K562 (cell line): ENCODE results near the gene TMEM132C. TPM values are rescaled to one million over a fixed set of nuclear protein-coding genes. Genes with fewer than 3 reads are reported as not detected.
A peak's percentile ranks its signal among the peaks of the same experiment; 100 is the strongest.
"Not testable (repeated sequence)": the region's sequence is repeated elsewhere in the genome, so short reads cannot be mapped to it uniquely, and the experiment has no call there.

Source experiments
- ATAC-seq: fragments of 200-7000 bp; cut with Tn5 transposase; 3 replicates; pipeline ENCODE4 v1.9.1; 2020; ENCODE audit warnings: moderate library complexity
- BruUV-seq: library from RNA; stranded (reverse); fragments of 400-500 nt; replicated peaks from 2 replicates; lab custom pipeline; 2021; lab: Mats Ljungman, UMichigan
- CTCF ChIA-PET: fragments of 300-600 bp; formaldehyde crosslinking; extraction: SDS; loops from one replicate; lab custom pipeline; 2021; ENCODE audit warnings: low intra/inter-chr PET ratio; lab: Yijun Ruan, JAX
- POLR2A ChIA-PET: fragments of 300-600, 350-650 bp; sonication (Branson Sonifier 250); formaldehyde crosslinking; extraction: SDS; loops from one replicate; lab custom pipeline; 2021; ENCODE audit warnings: antibody characterized with exemption, inconsistent platforms; lab: Yijun Ruan, JAX
- DNase-seq, 4 experiments: peaks; one replicate each; pipeline versions ENCODE4 v3.0.0 to v3.0.0-alpha.2; 2011 to 2018; ENCODE audit warnings: low spot score in 3 of 4, mixed read lengths in 3 of 4; ENCODE audit errors: extremely low read depth in 1 of 4
- FAIRE-seq: peaks from 2 replicates; lab custom pipeline; 2011; peaks lifted over from hg19 to GRCh38; lab: Jason Lieb, UNC
- H2AFZ ChIP-seq: 2 replicates; pipeline ENCODE4 v1.6.0; 2011; ENCODE audit warnings: low read depth, low read length, control low read depth, inconsistent platforms
- H3K27ac ChIP-seq: fragments of 200-600 bp; 3 replicates; pipeline ENCODE4 v1.8.0; 2011; ENCODE audit warnings: low read depth, mild to moderate bottlenecking, control low read depth, inconsistent platforms, low read length, moderate library complexity, mixed read lengths; ENCODE audit errors: extremely low read depth
- H3K27me3 ChIP-seq, 2 experiments: fragments of 300-600 bp in 1 of 2; 2 replicates in 1 of 2; 3 replicates in 1 of 2; pipeline versions ENCODE4 v1.6.0 to v1.8.0; 2011; ENCODE audit warnings: inconsistent platforms in 2 of 2, low read length in 2 of 2, mild to moderate bottlenecking in 1 of 2, mixed read lengths in 1 of 2, moderate library complexity in 1 of 2; ENCODE audit not compliant: control insufficient read depth in 2 of 2, insufficient read depth in 2 of 2
- H3K36me3 ChIP-seq: fragments of 300-600 bp; 3 replicates; pipeline ENCODE4 v1.8.0; 2011; ENCODE audit warnings: mild to moderate bottlenecking, low read length, inconsistent platforms; ENCODE audit not compliant: control insufficient read depth, insufficient read depth
- H3K4me1 ChIP-seq, 2 experiments: fragments of 200-600 bp in 1 of 2; replicated peaks in 1 of 2; 2 replicates in 1 of 2; 3 replicates in 1 of 2; pipeline versions ENCODE4 v1.5.1 to v1.8.0; 2011; ENCODE audit warnings: inconsistent platforms in 2 of 2, low read length in 2 of 2, mild to moderate bottlenecking in 1 of 2, mixed read lengths in 1 of 2, moderate library complexity in 1 of 2; ENCODE audit not compliant: control insufficient read depth in 2 of 2, insufficient read depth in 2 of 2
- H3K4me2 ChIP-seq: 2 replicates; pipeline ENCODE4 v1.6.1; 2011; ENCODE audit warnings: low read length, control low read depth, inconsistent platforms, mixed read lengths; ENCODE audit not compliant: insufficient read depth
- H3K4me3 ChIP-seq: fragments of 200-600 bp; sonication (generic), shearing (Covaris generic); 2 replicates; pipeline ENCODE4 v1.5.1; 2016; ENCODE audit warnings: control low read depth, inconsistent platforms
- H3K79me2 ChIP-seq: fragments of 200-600 bp; 3 replicates; pipeline ENCODE4 v1.8.0; 2011; ENCODE audit warnings: low read length, inconsistent platforms; ENCODE audit not compliant: control insufficient read depth, insufficient read depth
- H3K9ac ChIP-seq, 2 experiments: 2 replicates each; pipeline versions ENCODE4 v1.6.0 to v1.6.1; 2011; ENCODE audit warnings: low read depth in 2 of 2, low read length in 2 of 2, control low read depth in 1 of 2, inconsistent platforms in 1 of 2, mild to moderate bottlenecking in 1 of 2, mixed read lengths in 1 of 2; ENCODE audit not compliant: insufficient read depth in 1 of 2
- H3K9me1 ChIP-seq: one replicate; pipeline ENCODE4 v1.6.0; 2011; ENCODE audit warnings: inconsistent platforms, mild to moderate bottlenecking, low read length, moderate library complexity; ENCODE audit not compliant: control insufficient read depth, insufficient read depth
- H3K9me3 ChIP-seq: replicated peaks from 2 replicates; pipeline ENCODE4 v1.5.1; 2011; ENCODE audit warnings: low read depth, low read length, inconsistent platforms; ENCODE audit not compliant: control insufficient read depth, insufficient read depth
- H4K20me1 ChIP-seq: replicated peaks from 2 replicates; pipeline ENCODE4 v1.6.1; 2011; ENCODE audit warnings: low read length, inconsistent platforms, mixed read lengths; ENCODE audit not compliant: control insufficient read depth, insufficient read depth
- ARHGAP35 ChIP-seq: fragments of 450-650 bp; IDR thresholded peaks from 2 replicates; pipeline ENCODE4 v1.6.1; 2018; ENCODE audit not compliant: partially characterized antibody
- CCNT2 ChIP-seq: IDR thresholded peaks from 2 replicates; pipeline ENCODE4 v1.6.1; 2011; ENCODE audit warnings: borderline replicate concordance, low read depth, mild to moderate bottlenecking, moderate library complexity, mixed read lengths, low read length; ENCODE audit not compliant: insufficient read length; ENCODE audit errors: extremely low read depth
- DACH1 ChIP-seq: fragments of 450-650 bp; IDR thresholded peaks from 2 replicates; pipeline ENCODE4 v1.6.1; 2018; ENCODE audit not compliant: partially characterized antibody
- FOXJ2 ChIP-seq: fragments of 200-800 bp; sonication (Bioruptor generic); IDR thresholded peaks from 2 replicates; pipeline ENCODE4 v1.6.1; 2016; ENCODE audit warnings: missing genetic modification characterization, missing compliant biosample characterization
- HCFC1 ChIP-seq: IDR thresholded peaks from 2 replicates; pipeline ENCODE4 v1.6.1; 2012; ENCODE audit warnings: low read depth, low read length, improper control_type of control experiment
- HNRNPK ChIP-seq: fragments of 200-400 bp; formaldehyde crosslinking; IDR thresholded peaks from one replicate; pipeline ENCODE4 v1.6.1; 2018; ENCODE audit warnings: mild to moderate bottlenecking, low read depth, low read length; ENCODE audit not compliant: poor library complexity, severe bottlenecking
- NR2C2 ChIP-seq, 2 experiments: fragments of 200-800 bp in 1 of 2; sonication (Bioruptor generic) in 1 of 2; sonication (generic) in 1 of 2; formaldehyde crosslinking in 1 of 2; IDR thresholded peaks; 2 replicates each; pipeline versions ENCODE4 v1.6.1 to v1.8.0; 2016 to 2022; ENCODE audit warnings: mild to moderate bottlenecking in 1 of 2, missing compliant biosample characterization in 1 of 2, missing genetic modification characterization in 1 of 2, missing genetic modification reagents in 1 of 2
- RFX5 ChIP-seq: IDR thresholded peaks from 2 replicates; pipeline ENCODE4 v1.6.1; 2011; ENCODE audit warnings: low read depth, mild to moderate bottlenecking, improper control_type of control experiment, low read length
- XRCC3 ChIP-seq: fragments of 450-650 bp; IDR thresholded peaks from 2 replicates; pipeline ENCODE4 v1.6.1; 2017; ENCODE audit warnings: mild to moderate bottlenecking, moderate library complexity
- ZC3H11A ChIP-seq: IDR thresholded peaks from 2 replicates; pipeline ENCODE4 v1.6.1; 2012; ENCODE audit warnings: low read depth, low read length, improper control_type of control experiment
- ZNF124 ChIP-seq: sonication (generic); formaldehyde crosslinking; IDR thresholded peaks from 2 replicates; pipeline ENCODE4 v1.8.1; 2022; ENCODE audit warnings: missing genetic modification reagents
- ZNF23 ChIP-seq: fragments of 250-450 bp; sonication (Bioruptor Pico); IDR thresholded peaks from 2 replicates; pipeline ENCODE4 v1.4.0; 2020; ENCODE audit warnings: mild to moderate bottlenecking
- ZNF324 ChIP-seq: fragments of 250-450 bp; sonication (Bioruptor Pico); IDR thresholded peaks from 2 replicates; pipeline ENCODE4 v1.4.0; 2020; ENCODE audit warnings: mild to moderate bottlenecking
- ZNF583 ChIP-seq: fragments of 250-450 bp; sonication (Bioruptor Pico); IDR thresholded peaks from 2 replicates; pipeline ENCODE4 v1.4.0; 2020
- WGBS: fragments of 100-300 bp; shearing (Covaris generic); methylation state at CpG from one replicate; pipeline ENCODE4 v1.1.6; 2016; ENCODE audit warnings: low coverage, mixed read lengths; ENCODE audit not compliant: insufficient coverage; ENCODE audit errors: missing lambda C conversion rate; 5-methylcytosine and 5-hydroxymethylcytosine counted together
- in situ Hi-C: fragments of 300-500 bp; cut with MboI; formaldehyde crosslinking; loops from 4 replicates; pipeline ENCODE4 v1.15.0; 2018; ENCODE audit warnings: inconsistent platforms, mixed read lengths
- intact Hi-C: fragments of 100-400 bp; cut with micrococcal nuclease; formaldehyde crosslinking; loops from 2 replicates; pipeline ENCODE4 v1.14.2; 2022
- polyA plus RNA-seq, 8 experiments: library from polyadenylated mRNA; depleted of rRNA in 4 of 8; stranded (reverse) in 5 of 8; unstranded in 3 of 8; fragments of >200 nt; fragmentation: Nextera tagmentation in 2 of 8; fragmentation: Illumina TruSeq in 1 of 8; extraction: Ambion mirVana in 2 of 8; extraction: Trizol in 1 of 8; gene quantifications; 2 replicates each; pipeline versions ENCODE4 v1.2.1 to v1.2.3, GENCODE V29; 2011 to 2014; ENCODE audit warnings: inconsistent platforms in 1 of 8, missing spikeins in 1 of 8
- total RNA-seq, 7 experiments: library from RNA; depleted of rRNA in 6 of 7; stranded (reverse); fragments of >200 nt in 6 of 7; fragmentation: Illumina TruSeq in 2 of 7; extraction: Trizol in 2 of 7; gene quantifications; 2 replicates each; pipeline versions ENCODE4 v1.2.1 to v1.2.3, GENCODE V29; 2011 to 2021; ENCODE audit warnings: low replicate concordance in 1 of 7
- TF ChIP-seq, protein P1 (sequence below): fragments of 250-450 bp; sonication (Bioruptor Pico); IDR thresholded peaks from 2 replicates; pipeline ENCODE4 v1.4.0; 2020; ENCODE audit warnings: borderline replicate concordance

TMEM132C gene
- total and polyA plus RNA-seq, 9 of the 15 experiments (the other 6 are each of a cell fraction or from before 2014, with no cell fraction given) = not detected

- intact Hi-C loops, H3K79me2 ChIP-seq, BruUV-seq, H2AFZ ChIP-seq, H4K20me1 ChIP-seq, H3K27ac ChIP-seq, H3K27me3 ChIP-seq, H3K4me3 ChIP-seq, DNase-seq, H3K4me2 ChIP-seq, H3K9me3 ChIP-seq, H3K9ac ChIP-seq, FAIRE-seq, H3K9me1 ChIP-seq, H3K36me3 ChIP-seq, H3K4me1 ChIP-seq, CTCF ChIA-PET, POLR2A ChIA-PET, ATAC-seq, in situ Hi-C loops: not testable (repeated sequence)
- TF ChIP-seq DACH1 (peak; percentile 94), ARHGAP35 (peak; percentile 16)
- WGBS = 0% methylated on average over 1 of the region's 1 CpG
Measured at GRCh38 chr12:128604219-128604618, 337.2 kb downstream of the TMEM132C start.

GRCh38 chr12:128606051-128606450 lies 339.1 kb downstream of the TMEM132C start:
- Histone ChIP-seq H3K9me3 (no peaks in the 10 kb centered on the region), H4K20me1 (no peaks in the 10 kb centered on the region; the same call in 1 of the 2 replicates), H3K9ac (no peak overlapping the region; a peak in 1 of 4 replicates), H3K36me3 (no peaks in the 10 kb centered on the region), H3K4me3 (no peak overlapping the region), H2AFZ (no peak overlapping the region), H3K9me1 (no peaks in the 10 kb centered on the region), H3K79me2 (no peaks in the 10 kb centered on the region), H3K27me3 (peaks cover 0 to 6% of the 10 kb centered on the region in 2 experiments; a peak in 1 of 5 replicates), H3K27ac (no peak overlapping the region), H3K4me2 (no peak overlapping the region), H3K4me1 (no peaks in the 10 kb centered on the region)
- WGBS = 0% methylated on average over 4 of the region's 4 CpGs
- in situ Hi-C loops = no loop called here
- intact Hi-C loops = no loop called here
- ChIA-PET CTCF (no interaction called here), POLR2A (no interaction called here)
- no peak for ATAC-seq
- no TSS peak for BruUV-seq
- no peak for FAIRE-seq
- DNase-seq = no peak
- TF ChIP-seq FOXJ2 (tag) (no peak), ZC3H11A (no peak), HCFC1 (no peak), ZNF23 (CRISPR knock-in tag) (no peak), ZNF583 (CRISPR knock-in tag) (no peak), ZNF124 (CRISPR knock-in tag) (no peak), ZNF324 (CRISPR knock-in tag) (no peak), CCNT2 (no peak), HNRNPK (no peak), XRCC3 (no peak), RFX5 (no peak), NR2C2 (CRISPR knock-in tag; IDR thresholded peaks at IDR 0.05) (no peak), NR2C2 (tag; IDR thresholded peaks at IDR 0.05) (no peak)
- TF ChIP-seq, protein P1, sequence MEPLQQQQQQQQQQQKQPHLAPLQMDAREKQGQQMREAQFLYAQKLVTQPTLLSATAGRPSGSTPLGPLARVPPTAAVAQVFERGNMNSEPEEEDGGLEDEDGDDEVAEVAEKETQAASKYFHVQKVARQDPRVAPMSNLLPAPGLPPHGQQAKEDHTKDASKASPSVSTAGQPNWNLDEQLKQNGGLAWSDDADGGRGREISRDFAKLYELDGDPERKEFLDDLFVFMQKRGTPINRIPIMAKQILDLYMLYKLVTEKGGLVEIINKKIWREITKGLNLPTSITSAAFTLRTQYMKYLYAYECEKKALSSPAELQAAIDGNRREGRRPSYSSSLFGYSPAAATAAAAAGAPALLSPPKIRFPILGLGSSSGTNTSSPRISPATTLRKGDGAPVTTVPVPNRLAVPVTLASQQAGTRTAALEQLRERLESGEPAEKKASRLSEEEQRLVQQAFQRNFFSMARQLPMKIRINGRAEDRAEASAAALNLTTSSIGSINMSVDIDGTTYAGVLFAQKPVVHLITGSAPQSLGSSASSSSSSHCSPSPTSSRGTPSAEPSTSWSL (CRISPR knock-in tag) = no peak
